Activated naive CD8-positive, alpha-beta T cell treated with anti-CD3 and anti-CD28 coated beads, Interleukin-2, amount 10 ng/mL, durations not matched to agents 7 days and 5 days (primary cell): ENCODE measurements around the gene RAB42. TPM values are rescaled to one million over a fixed set of nuclear protein-coding genes. Genes with fewer than 3 reads are reported as not detected.
A peak's percentile ranks its signal among the peaks of the same experiment; 100 is the strongest.

Experiments used
- ATAC-seq: fragments of 150-1000 bp; cut with Tn5 transposase; one replicate; pipeline ENCODE4 v1.10.0; 2021; ENCODE audit warnings: low read depth, moderate library complexity
- POLR2A ChIA-PET: fragments of 350-600 bp; sonication (Branson Sonifier 250); formaldehyde crosslinking; loops from one replicate; lab custom pipeline; 2021; ENCODE audit warnings: antibody characterized with exemption; lab: Charles Lee
- DNase-seq: peaks from one replicate; pipeline ENCODE4 v3.0.0; 2021
- H3K27ac Mint-ChIP-seq: one replicate; pipeline ENCODE4 v1.8.0; 2022; ENCODE audit warnings: mild to moderate bottlenecking, mixed read lengths
- H3K27me3 Mint-ChIP-seq: one replicate; pipeline ENCODE4 v1.8.0; 2022; ENCODE audit warnings: mild to moderate bottlenecking, moderate library complexity, mixed read lengths
- H3K36me3 Mint-ChIP-seq: one replicate; pipeline ENCODE4 v1.8.0; 2021; ENCODE audit warnings: mild to moderate bottlenecking, mixed read lengths
- H3K4me1 Mint-ChIP-seq: one replicate; pipeline ENCODE4 v1.8.0; 2021; ENCODE audit warnings: mixed read lengths
- H3K4me3 Mint-ChIP-seq: one replicate; pipeline ENCODE4 v1.8.0; 2022; ENCODE audit warnings: mild to moderate bottlenecking, moderate library complexity, mixed read lengths
- H3K9me3 Mint-ChIP-seq: one replicate; pipeline ENCODE4 v1.8.0; 2021; ENCODE audit warnings: mixed read lengths
- total RNA-seq, 2 experiments: library from RNA; stranded (reverse); gene quantifications; one replicate each; pipeline ENCODE4 v1.2.3, GENCODE V29; 2021

Gene RAB42
- total RNA-seq, 2 experiments from 2014 or later, result 0.50 to 0.79 TPM

- Mint-ChIP-seq H3K4me3 (peak overlapping the region; percentile 98), H3K36me3 (peaks cover 3% of the 10 kb centered on the region), H3K9me3 (no peaks in the 10 kb centered on the region), H3K4me1 (peaks cover 31% of the 10 kb centered on the region), H3K27ac (peak overlapping the region; percentile 99), H3K27me3 (no peaks in the 10 kb centered on the region)
- no peak for DNase-seq
- ATAC-seq, result peak; percentile 16
- POLR2A ChIA-PET, result interaction anchor here (0.6 to 4.6 kb wide), 26 partner anchors 11 to 539 kb away, joined by 3 to 85 read pairs (median 4); partner anchors contain the start of genes EPB41, GMEB1, MED18 and RCC1
Measured at GRCh38 chr1:28642056-28642846, 50.2 kb downstream of the RAB42 start.

DNA sequence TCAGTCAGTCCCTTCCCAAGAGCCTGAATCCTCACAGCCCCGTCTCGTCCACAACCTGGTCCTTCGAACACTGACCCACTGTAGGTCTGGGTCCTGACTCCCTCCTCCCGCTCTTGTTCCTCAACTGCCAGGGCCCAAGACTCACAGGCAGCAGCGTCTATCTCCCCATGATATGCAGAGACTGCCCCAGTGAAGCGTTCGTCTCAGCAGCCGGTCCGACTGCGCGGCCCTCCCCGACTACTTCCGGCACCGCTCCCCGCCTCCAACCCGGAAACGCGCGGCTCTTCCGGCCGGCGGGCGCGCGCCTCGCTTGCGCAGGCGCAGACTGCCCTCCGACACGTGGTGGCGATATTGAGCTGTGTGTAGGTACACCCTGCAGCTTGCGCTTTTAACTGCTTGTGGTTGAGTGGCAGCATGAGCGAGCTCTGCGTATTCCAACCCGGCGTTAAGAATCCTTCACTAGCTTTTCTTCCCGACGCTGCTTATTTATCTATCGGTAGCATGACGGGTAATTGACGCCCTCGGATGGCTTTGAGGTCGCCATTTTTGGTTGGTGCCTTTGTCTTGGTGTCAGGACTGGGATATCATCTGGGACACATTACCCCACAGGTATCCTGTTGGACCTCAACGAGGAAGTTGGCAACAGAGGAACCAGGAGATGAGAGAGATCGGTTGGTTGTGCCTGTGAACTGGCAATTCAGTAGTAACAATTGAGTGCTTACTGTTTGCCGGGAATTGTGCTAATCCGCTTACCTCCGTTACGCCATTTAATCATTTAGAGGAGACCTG, 51.0 kb downstream of the RAB42 start, which contains the start of gene TAF12:
Gene TAF12 (minus strand): TSS at position 221 of the 789 bp plus-strand sequence. CDS start 20,986 bp downstream, outside the sequence.
- Mint-ChIP-seq H3K27ac (peak within 1 kb of the TSS; percentile 99), H3K27me3 (no peaks in the 10 kb centered on the region), H3K4me1 (peaks cover 37% of the 10 kb centered on the region), H3K4me3 (peak within 1 kb of the TSS; percentile 98), H3K36me3 (peaks cover 3% of the 10 kb centered on the region), H3K9me3 (no peaks in the 10 kb centered on the region)
- peak; percentile 90 for DNase-seq
- peak; percentile 86 for ATAC-seq
- POLR2A ChIA-PET, result interaction anchor here (0.6 to 4.6 kb wide), 34 partner anchors 11 to 870 kb away, joined by 3 to 85 read pairs (median 4); partner anchors contain the start of genes EPB41, GMEB1, MED18 and RCC1

- Mint-ChIP-seq H3K36me3 (peaks cover 3% of the 10 kb centered on the region), H3K9me3 (no peaks in the 10 kb centered on the region), H3K27ac (peak overlapping the region; percentile 99), H3K27me3 (no peaks in the 10 kb centered on the region), H3K4me3 (peak overlapping the region; percentile 98), H3K4me1 (peaks cover 40% of the 10 kb centered on the region)
- POLR2A ChIA-PET, result interaction anchor here (0.6 to 4.6 kb wide), 9 partner anchors 18 to 872 kb away, joined by 3 to 85 read pairs (median 12); partner anchors contain the start of genes GMEB1, RCC1, SRSF4 and STX12
- ATAC-seq (no peak), DNase-seq (no peak)
Measured at GRCh38 chr1:28644494-28644893, 52.4 kb downstream of the RAB42 start.

Other genes starting within 250 kb of the RAB42 start
- gene PHACTR4, start 222.5 kb upstream of the RAB42 start, total RNA-seq, result 10 to 100 TPM; 28.3 to 29.7 TPM
- 10 to 100 TPM; 46.2 to 51.7 TPM for gene RCC1, start 86.2 kb upstream of the RAB42 start, total RNA-seq
- gene TRNAU1AP, start 39.2 kb upstream of the RAB42 start, total RNA-seq, result 10 to 100 TPM; 54.2 to 58.9 TPM
- gene TAF12, start 50.8 kb downstream of the RAB42 start, total RNA-seq, result 10 to 100 TPM; 29.9 to 30.5 TPM
- not detected for gene RNU11, start 56.3 kb downstream of the RAB42 start, total RNA-seq
- 10 to 100 TPM; 31.7 to 32.7 TPM for gene GMEB1, start 76.5 kb downstream of the RAB42 start, total RNA-seq
- 10 to 100 TPM; 62.5 to 70.2 TPM for gene YTHDF2, start 144.7 kb downstream of the RAB42 start, total RNA-seq
- gene OPRD1, start 219.9 kb downstream of the RAB42 start, total RNA-seq, result not detected